ENCODE data around the gene SRRM5.
"Not testable (repeated sequence)": the region's sequence is repeated elsewhere in the genome, so short reads cannot be mapped to it uniquely, and the experiment has no call there.

SRRM5 gene

GRCh38 chr19:43616306-43616705, 4.4 kb downstream of the SRRM5 start:
- DNase-seq (ENCODE audit: low read depth in 2 of 2) = no peak

- DNase-seq (ENCODE audit: low read depth in 2 of 2) = no peak
Observed at GRCh38 chr19:43616954-43617353, 5.1 kb downstream of the SRRM5 start.

GRCh38 chr19:43618921-43619261, 7.0 kb downstream of the SRRM5 start:
- peak in 1 of 2 donors; percentile 8 for DNase-seq (ENCODE audit: low read depth in 2 of 2)

GRCh38 chr19:43619262-43620060, 7.6 kb downstream of the SRRM5 start, which contains the start of gene ZNF428:
Gene ZNF428 (minus strand): TSS chr19:43619629. CDS start chr19:43614304, 5,325 bp downstream.
- peak; percentile 70 to 78 for DNase-seq (ENCODE audit: low read depth in 2 of 2)

GRCh38 chr19:43620061-43621001, 8.4 kb downstream of the SRRM5 start:
- peak; percentile 71 to 83 for DNase-seq (ENCODE audit: low read depth in 2 of 2)

- no peak for DNase-seq (ENCODE audit: low read depth in 2 of 2)
Observed at GRCh38 chr19:43622070-43622469, 10.2 kb downstream of the SRRM5 start.

- DNase-seq (ENCODE audit: low read depth in 2 of 2) = no peak
Observed at GRCh38 chr19:43622956-43623355, 11.1 kb downstream of the SRRM5 start.

GRCh38 chr19:43623889-43624670, 12.2 kb downstream of the SRRM5 start:
- DNase-seq (ENCODE audit: low read depth in 2 of 2) = no peak

GRCh38 chr19:43624933-43625332, 13.0 kb downstream of the SRRM5 start:
- DNase-seq (ENCODE audit: low read depth in 2 of 2) = peak; percentile 61 to 70

- no peak for DNase-seq (ENCODE audit: low read depth in 2 of 2)
Observed at GRCh38 chr19:43625918-43626579, 14.2 kb downstream of the SRRM5 start.

GRCh38 chr19:43626838-43627237, 14.9 kb downstream of the SRRM5 start:
- no peak for DNase-seq (ENCODE audit: low read depth in 2 of 2)

GRCh38 chr19:43628646-43629326, 16.9 kb downstream of the SRRM5 start:
- DNase-seq (ENCODE audit: low read depth in 2 of 2) = no peak

GRCh38 chr19:43631491-43631890, 19.6 kb downstream of the SRRM5 start:
- no peak for DNase-seq (ENCODE audit: low read depth in 2 of 2)

- no peak for DNase-seq (ENCODE audit: low read depth in 2 of 2)
Observed at GRCh38 chr19:43633520-43633919, 21.6 kb downstream of the SRRM5 start.

- DNase-seq (ENCODE audit: low read depth in 2 of 2) = no peak
Observed at GRCh38 chr19:43634068-43634467, 22.2 kb downstream of the SRRM5 start.

GRCh38 chr19:43634506-43634871, 22.6 kb downstream of the SRRM5 start:
- no peak for DNase-seq (ENCODE audit: low read depth in 2 of 2)

- DNase-seq (ENCODE audit: low read depth in 2 of 2) = no peak
Observed at GRCh38 chr19:43634872-43635560, 23.1 kb downstream of the SRRM5 start.

GRCh38 chr19:43635561-43635940, 23.7 kb downstream of the SRRM5 start:
- not testable (repeated sequence) for DNase-seq (ENCODE audit: low read depth in 2 of 2)

- DNase-seq (ENCODE audit: low read depth in 2 of 2) = no peak
Observed at GRCh38 chr19:43636121-43636683, 24.3 kb downstream of the SRRM5 start.
